ENCODE results near the gene FARP1.

Gene FARP1

GRCh38 chr13:98325724-98326123, 182.8 kb downstream of the FARP1 start:
- TF ChIP-seq TCF12 (IDR thresholded peaks at IDR 0.05; ENCODE audit: low read depth) (no peak), CREB1 (IDR thresholded peaks at IDR 0.05; ENCODE audit: low read depth) (no peak), TEAD4 (IDR thresholded peaks at IDR 0.05) (no peak)

- no peak for TF ChIP-seq MAX (IDR thresholded peaks at IDR 0.05)
- no peak for TF ChIP-seq TEAD4 (IDR thresholded peaks at IDR 0.05)
- no peak for TF ChIP-seq TCF12 (IDR thresholded peaks at IDR 0.05; ENCODE audit: low read depth)
- no peak for TF ChIP-seq RAD21 (IDR thresholded peaks at IDR 0.05; ENCODE audit: low read depth)
- no peak for TF ChIP-seq CREB1 (IDR thresholded peaks at IDR 0.05; ENCODE audit: low read depth)
- no peak for TF ChIP-seq CEBPB (IDR thresholded peaks at IDR 0.05)
- no peak for TF ChIP-seq FOXM1 (IDR thresholded peaks at IDR 0.05; ENCODE audit: borderline replicate concordance, low read depth)
- TF ChIP-seq YY1 (IDR thresholded peaks at IDR 0.05; ENCODE audit: low read depth), result no peak
- no peak for TF ChIP-seq EP300 (IDR thresholded peaks at IDR 0.05; ENCODE audit: borderline replicate concordance)
- TF ChIP-seq USF1 (IDR thresholded peaks at IDR 0.05), result no peak
Measured at GRCh38 chr13:98326291-98326690, 183.4 kb downstream of the FARP1 start.

- TF ChIP-seq YY1 (IDR thresholded peaks at IDR 0.05; ENCODE audit: low read depth) (no peak), RAD21 (IDR thresholded peaks at IDR 0.05; ENCODE audit: low read depth) (no peak), TCF12 (IDR thresholded peaks at IDR 0.05; ENCODE audit: low read depth) (no peak), FOXM1 (IDR thresholded peaks at IDR 0.05; ENCODE audit: borderline replicate concordance, low read depth) (no peak), EGR1 (IDR thresholded peaks at IDR 0.05) (no peak), ZBTB7A (IDR thresholded peaks at IDR 0.05; ENCODE audit: low read depth) (no peak), MAX (IDR thresholded peaks at IDR 0.05) (no peak), USF1 (IDR thresholded peaks at IDR 0.05) (no peak), CEBPB (IDR thresholded peaks at IDR 0.05) (no peak), REST (IDR thresholded peaks at IDR 0.05; ENCODE audit: low read depth) (no peak), CREB1 (IDR thresholded peaks at IDR 0.05; ENCODE audit: low read depth) (no peak)
Measured at GRCh38 chr13:98327371-98328270, 184.7 kb downstream of the FARP1 start.

GRCh38 chr13:98328511-98328910, 185.6 kb downstream of the FARP1 start:
- TF ChIP-seq ZBTB7A (IDR thresholded peaks at IDR 0.05; ENCODE audit: low read depth), result no peak
- no peak for TF ChIP-seq YY1 (IDR thresholded peaks at IDR 0.05; ENCODE audit: low read depth)
- TF ChIP-seq MAX (IDR thresholded peaks at IDR 0.05), result no peak
- TF ChIP-seq USF1 (IDR thresholded peaks at IDR 0.05), result no peak
- no peak for TF ChIP-seq CEBPB (IDR thresholded peaks at IDR 0.05)
- TF ChIP-seq TEAD4 (IDR thresholded peaks at IDR 0.05), result no peak
- TF ChIP-seq EGR1 (IDR thresholded peaks at IDR 0.05), result no peak
- TF ChIP-seq TCF12 (IDR thresholded peaks at IDR 0.05; ENCODE audit: low read depth), result no peak
- no peak for TF ChIP-seq TAF1 (IDR thresholded peaks at IDR 0.05; ENCODE audit: low read depth)
- TF ChIP-seq RAD21 (IDR thresholded peaks at IDR 0.05; ENCODE audit: low read depth), result no peak
- TF ChIP-seq CREB1 (IDR thresholded peaks at IDR 0.05; ENCODE audit: low read depth), result no peak

- TF ChIP-seq EGR1 (IDR thresholded peaks at IDR 0.05) (no peak), MAX (IDR thresholded peaks at IDR 0.05) (no peak), FOXM1 (IDR thresholded peaks at IDR 0.05; ENCODE audit: borderline replicate concordance, low read depth) (no peak), TEAD4 (IDR thresholded peaks at IDR 0.05) (no peak), CEBPB (IDR thresholded peaks at IDR 0.05) (no peak)
Measured at GRCh38 chr13:98332222-98332621, 189.3 kb downstream of the FARP1 start.

GRCh38 chr13:98332691-98333090, 189.8 kb downstream of the FARP1 start:
- TF ChIP-seq CEBPB (IDR thresholded peaks at IDR 0.05), result no peak
- TF ChIP-seq MAX (IDR thresholded peaks at IDR 0.05), result no peak
- no peak for TF ChIP-seq TEAD4 (IDR thresholded peaks at IDR 0.05)
- no peak for TF ChIP-seq RAD21 (IDR thresholded peaks at IDR 0.05; ENCODE audit: low read depth)
- TF ChIP-seq TAF1 (IDR thresholded peaks at IDR 0.05; ENCODE audit: low read depth), result no peak
- TF ChIP-seq CREB1 (IDR thresholded peaks at IDR 0.05; ENCODE audit: low read depth), result no peak
- TF ChIP-seq USF1 (IDR thresholded peaks at IDR 0.05), result no peak
- no peak for TF ChIP-seq EP300 (IDR thresholded peaks at IDR 0.05; ENCODE audit: borderline replicate concordance)
- TF ChIP-seq TCF12 (IDR thresholded peaks at IDR 0.05; ENCODE audit: low read depth), result no peak
- TF ChIP-seq REST (IDR thresholded peaks at IDR 0.05; ENCODE audit: low read depth), result no peak
- no peak for TF ChIP-seq FOXM1 (IDR thresholded peaks at IDR 0.05; ENCODE audit: borderline replicate concordance, low read depth)
- no peak for TF ChIP-seq ZBTB7A (IDR thresholded peaks at IDR 0.05; ENCODE audit: low read depth)
- no peak for TF ChIP-seq NFIC (IDR thresholded peaks at IDR 0.05)
- TF ChIP-seq YY1 (IDR thresholded peaks at IDR 0.05; ENCODE audit: low read depth), result no peak
- TF ChIP-seq EGR1 (IDR thresholded peaks at IDR 0.05), result no peak
